Neural crest cell (in vitro differentiated cells): ENCODE data around the gene KRT39. TPM values are rescaled to one million over a fixed set of nuclear protein-coding genes. Genes with fewer than 3 reads are reported as not detected.

Source experiments
- DNase-seq: peaks from one replicate; pipeline ENCODE4 v3.0.0; 2021; ENCODE audit warnings: low read depth, mixed read lengths, low spot score
- H3K27ac Mint-ChIP-seq: one replicate; pipeline ENCODE4 v1.8.0; 2021; ENCODE audit warnings: mild to moderate bottlenecking, mixed read lengths; ENCODE audit not compliant: unreplicated experiment
- H3K27me3 Mint-ChIP-seq: 2 replicates; pipeline ENCODE4 v1.8.0; 2021; ENCODE audit warnings: low read depth, mild to moderate bottlenecking, mixed read lengths
- H3K36me3 Mint-ChIP-seq: 2 replicates; pipeline ENCODE4 v1.8.0; 2021; ENCODE audit warnings: low read depth, mild to moderate bottlenecking, mixed read lengths
- H3K4me1 Mint-ChIP-seq: 2 replicates; pipeline ENCODE4 v1.8.0; 2021; ENCODE audit warnings: mixed read lengths
- H3K4me3 Mint-ChIP-seq: one replicate; pipeline ENCODE4 v1.8.0; 2021; ENCODE audit warnings: mild to moderate bottlenecking, mixed read lengths
- H3K9me3 Mint-ChIP-seq: 2 replicates; pipeline ENCODE4 v1.8.0; 2021; ENCODE audit warnings: mixed read lengths
- CTCF ChIP-seq: fragments of 200-600 bp; sonication (generic); conservative IDR thresholded peaks from 2 replicates; pipeline ENCODE4 v1.5.0; 2021; ENCODE audit warnings: antibody characterized with exemption, mild to moderate bottlenecking
- total RNA-seq: library from RNA; stranded (reverse); gene quantifications from 2 replicates; pipeline ENCODE4 v1.2.1, GENCODE V29; 2021

Gene KRT39
- total RNA-seq, 1 donor from 2014 or later = not detected

GRCh38 chr17:40916366-40916765 is 50.4 kb downstream of the KRT39 start:
- Mint-ChIP-seq H3K9me3 (no peaks in the 10 kb centered on the region), H3K27me3 (no peaks in the 10 kb centered on the region), H3K4me1 (no peaks in the 10 kb centered on the region), H3K4me3 (no peak overlapping the region), H3K36me3 (no peaks in the 10 kb centered on the region), H3K27ac (no peak overlapping the region)
- DNase-seq = no peak
- TF ChIP-seq CTCF = no peak

GRCh38 chr17:40915721-40916256 is 51.0 kb downstream of the KRT39 start:
- H3K4me3 Mint-ChIP-seq = no peak overlapping the region
- no peaks in the 10 kb centered on the region for H3K4me1 Mint-ChIP-seq
- H3K36me3 Mint-ChIP-seq = no peaks in the 10 kb centered on the region
- no peaks in the 10 kb centered on the region for H3K27me3 Mint-ChIP-seq
- H3K9me3 Mint-ChIP-seq = no peaks in the 10 kb centered on the region
- no peak for DNase-seq
- TF ChIP-seq CTCF = no peak
- H3K27ac Mint-ChIP-seq = no peak overlapping the region

DNA sequence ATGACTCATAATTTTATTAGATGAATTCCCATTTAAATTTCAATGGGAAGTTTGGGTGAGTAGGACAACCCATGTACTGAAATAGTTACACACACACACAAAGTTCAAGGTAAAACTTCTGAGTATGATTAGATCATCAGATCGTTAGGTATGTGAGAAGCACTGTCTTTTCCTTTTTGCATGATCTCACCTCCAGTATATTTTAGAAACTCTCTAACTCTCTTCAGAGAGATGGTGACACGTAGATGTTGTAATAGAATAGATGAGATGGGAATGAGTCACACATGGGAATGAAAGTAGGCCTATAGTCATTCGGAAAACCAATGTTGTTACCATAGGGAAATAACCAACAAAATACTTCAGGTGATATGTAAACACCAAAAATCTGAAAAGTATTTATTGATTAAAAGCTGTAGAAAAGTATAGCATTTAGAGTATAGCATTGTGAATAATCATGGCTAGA is 51.5 kb downstream of the KRT39 start:
- no peaks in the 10 kb centered on the region for H3K27me3 Mint-ChIP-seq
- TF ChIP-seq CTCF = no peak
- no peaks in the 10 kb centered on the region for H3K9me3 Mint-ChIP-seq
- no peak overlapping the region for H3K4me3 Mint-ChIP-seq
- no peak for DNase-seq
- H3K36me3 Mint-ChIP-seq = no peaks in the 10 kb centered on the region
- no peak overlapping the region for H3K27ac Mint-ChIP-seq
- peaks cover under 1% of the 10 kb centered on the region for H3K4me1 Mint-ChIP-seq

DNA sequence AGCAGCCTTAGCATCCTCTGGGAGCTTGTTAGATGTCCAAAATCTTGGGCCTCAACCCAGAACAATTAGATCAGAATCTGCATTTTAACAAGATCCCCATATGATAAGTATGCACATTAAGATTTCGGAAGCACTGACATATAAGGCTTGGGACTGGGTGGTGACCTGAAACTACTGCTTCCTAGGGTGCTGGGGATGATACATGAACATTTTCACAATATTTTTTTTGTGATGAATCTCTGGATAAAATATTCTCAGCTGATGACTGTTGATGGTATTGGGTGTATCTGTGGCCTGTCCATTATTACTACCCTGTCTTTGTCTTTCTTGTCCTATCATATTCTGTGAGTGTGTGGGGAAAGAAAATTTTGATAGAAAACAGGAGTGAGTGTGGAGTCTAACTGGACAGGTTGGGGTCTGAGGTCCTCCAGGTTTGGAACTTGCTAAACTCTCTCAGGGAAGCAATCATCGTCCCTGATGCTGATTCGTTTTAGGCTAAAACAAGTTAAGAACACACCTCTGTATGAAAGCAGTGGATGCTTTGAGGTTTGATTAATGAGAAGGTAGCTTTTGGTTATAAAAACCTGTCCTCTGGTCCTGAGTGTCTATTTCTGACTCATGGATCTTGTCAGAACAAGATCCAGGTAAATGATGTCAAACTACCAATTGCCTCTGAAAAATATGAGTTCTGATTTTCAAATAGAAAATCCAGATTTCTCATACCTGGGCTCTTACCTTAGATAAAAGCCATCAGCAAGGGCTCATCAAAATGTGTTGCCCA is 52.5 kb downstream of the KRT39 start:
- no peak for TF ChIP-seq CTCF
- Mint-ChIP-seq H3K27ac (no peak overlapping the region), H3K9me3 (no peaks in the 10 kb centered on the region), H3K4me3 (no peak overlapping the region), H3K36me3 (no peaks in the 10 kb centered on the region), H3K4me1 (peaks cover 6% of the 10 kb centered on the region), H3K27me3 (peaks cover under 1% of the 10 kb centered on the region)
- no peak for DNase-seq

DNA sequence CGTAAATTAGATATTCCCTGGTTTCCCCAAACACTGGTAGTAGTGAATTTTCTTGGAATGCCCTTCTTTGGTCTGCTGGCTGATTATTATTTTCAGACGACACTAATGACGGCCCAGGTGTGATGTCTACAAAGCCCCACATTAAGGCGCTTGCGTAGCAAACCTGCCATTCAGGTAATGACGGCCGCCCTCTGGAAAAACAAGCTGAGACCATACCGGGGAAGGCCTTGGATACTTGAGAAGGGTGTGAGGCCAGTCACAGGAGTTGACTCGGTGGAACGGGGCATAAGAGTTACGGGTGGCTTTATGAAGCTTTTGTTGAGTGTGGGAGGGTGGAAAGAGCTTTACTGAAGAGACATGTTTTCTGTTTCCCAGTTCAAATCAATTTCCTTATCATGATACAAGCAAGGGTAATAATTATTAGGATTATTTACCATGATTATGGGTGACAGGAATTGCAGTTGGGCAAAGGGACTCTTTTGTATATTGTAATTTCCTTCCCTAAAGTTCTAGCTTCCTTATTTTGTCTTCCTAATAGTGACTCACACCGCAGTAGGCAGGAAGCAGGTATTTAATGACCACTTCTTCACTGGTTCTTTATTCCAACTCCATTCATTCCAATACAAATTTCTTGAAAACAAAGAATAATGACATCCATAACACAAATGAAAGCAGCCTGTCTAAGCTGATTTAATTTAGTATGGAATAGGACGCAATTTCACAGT is 54.1 kb downstream of the KRT39 start:
- no peak for TF ChIP-seq CTCF
- Mint-ChIP-seq H3K4me3 (no peak overlapping the region), H3K27ac (no peak overlapping the region), H3K4me1 (peaks cover 10% of the 10 kb centered on the region), H3K9me3 (no peaks in the 10 kb centered on the region), H3K36me3 (no peaks in the 10 kb centered on the region), H3K27me3 (peaks cover 15% of the 10 kb centered on the region)
- DNase-seq = no peak
